Activated naive CD4-positive, alpha-beta T cell (primary cell): ENCODE measurements around the gene SARS1.

ENCODE experiments used
- DNase-seq, 4 experiments: peaks; one replicate each; lab custom pipeline; 2025; lab: John Stamatoyannopoulos, UW

Gene SARS1

GRCh38 chr1:109262231-109263055 lies 48.7 kb downstream of the SARS1 start:
- DNase-seq: no peak

- no peak for DNase-seq
Observed at GRCh38 chr1:109263234-109263596, 49.5 kb downstream of the SARS1 start.

GRCh38 chr1:109263597-109264378 lies 50.1 kb downstream of the SARS1 start:
- DNase-seq: peak; percentile 46 to 72 (median 66)

- no peak for DNase-seq
Observed at GRCh38 chr1:109264379-109264755, 50.6 kb downstream of the SARS1 start.

- DNase-seq: no peak
Observed at GRCh38 chr1:109265016-109265415, 51.3 kb downstream of the SARS1 start.

- no peak for DNase-seq
Observed at GRCh38 chr1:109265741-109266330, 52.1 kb downstream of the SARS1 start.

GRCh38 chr1:109266965-109267364 lies 53.2 kb downstream of the SARS1 start:
- no peak for DNase-seq

- DNase-seq: no peak
Observed at GRCh38 chr1:109267743-109268300, 54.1 kb downstream of the SARS1 start.

GRCh38 chr1:109268431-109269211 lies 54.9 kb downstream of the SARS1 start:
- no peak for DNase-seq

GRCh38 chr1:109269212-109269980 lies 55.7 kb downstream of the SARS1 start:
- DNase-seq: no peak

- DNase-seq: no peak
Observed at GRCh38 chr1:109269981-109270622, 56.4 kb downstream of the SARS1 start.

GRCh38 chr1:109270623-109271317 lies 57.1 kb downstream of the SARS1 start:
- no peak for DNase-seq

- DNase-seq: no peak
Observed at GRCh38 chr1:109271458-109271857, 57.7 kb downstream of the SARS1 start.

GRCh38 chr1:109272021-109272799 lies 58.5 kb downstream of the SARS1 start:
- no peak for DNase-seq

- DNase-seq: no peak
Observed at GRCh38 chr1:109272831-109273547, 59.3 kb downstream of the SARS1 start.

- no peak for DNase-seq
Observed at GRCh38 chr1:109273570-109274288, 60.0 kb downstream of the SARS1 start.

- DNase-seq: no peak
Observed at GRCh38 chr1:109274533-109275476, 61.1 kb downstream of the SARS1 start.
